Panc1 (cell line): Measurements from ENCODE around the gene QRFP. TPM values are rescaled to one million over a fixed set of nuclear protein-coding genes. Genes with fewer than 3 reads are reported as not detected.
A peak's percentile ranks its signal among the peaks of the same experiment; 100 is the strongest.

Experiments
- ATAC-seq: fragments of 200-7000 bp; cut with Tn5 transposase; 2 replicates; pipeline ENCODE4 v1.9.1; 2020; ENCODE audit warnings: mild to moderate bottlenecking, moderate library complexity
- BruUV-seq: library from RNA; stranded (reverse); fragments of 400-500 nt; replicated peaks from 2 replicates; lab custom pipeline; 2021; lab: Mats Ljungman, UMichigan
- CTCF ChIA-PET: fragments of 300-600 bp; sonication (Branson Sonifier 250); formaldehyde crosslinking; loops from one replicate; lab custom pipeline; 2022; ENCODE audit warnings: antibody characterized with exemption; lab: Charles Lee
- POLR2A ChIA-PET: fragments of 300-600 bp; sonication (Branson Sonifier 250); formaldehyde crosslinking; loops from one replicate; lab custom pipeline; 2022; ENCODE audit warnings: antibody characterized with exemption; lab: Charles Lee
- DNase-seq: peaks from one replicate; pipeline ENCODE4 v3.0.0-alpha.2; 2010; ENCODE audit warnings: low read depth, low spot score
- H3K27ac ChIP-seq: 2 replicates; pipeline ENCODE4 v1.5.1; 2011; ENCODE audit warnings: mild to moderate bottlenecking, low read length, inconsistent platforms
- H3K27me3 ChIP-seq: fragments of 200-500 bp; sonication (Bioruptor generic); 2 replicates; pipeline ENCODE4 v1.6.0; 2014; ENCODE audit warnings: low read length, inconsistent platforms; ENCODE audit not compliant: control insufficient read depth, insufficient read depth
- H3K36me3 ChIP-seq: fragments of 200-500 bp; sonication (Bioruptor generic); 2 replicates; pipeline ENCODE4 v1.5.1; 2014; ENCODE audit warnings: inconsistent platforms, mild to moderate bottlenecking, low read length, moderate library complexity; ENCODE audit not compliant: control insufficient read depth, insufficient read depth
- H3K4me1 ChIP-seq: 2 replicates; pipeline ENCODE4 v1.5.1; 2011; ENCODE audit warnings: inconsistent platforms, mild to moderate bottlenecking, low read length, moderate library complexity; ENCODE audit not compliant: control insufficient read depth, insufficient read depth
- H3K4me3 ChIP-seq, 2 experiments: 2 replicates each; pipeline ENCODE4 v1.5.1; 2011 to 2012; ENCODE audit warnings: low read depth in 2 of 2, low read length in 2 of 2, mild to moderate bottlenecking in 2 of 2, inconsistent platforms in 1 of 2, moderate library complexity in 1 of 2
- H3K9me3 ChIP-seq: fragments of 200-500 bp; sonication (Bioruptor generic); 2 replicates; pipeline ENCODE4 v1.5.1; 2014; ENCODE audit warnings: low read depth, mild to moderate bottlenecking, inconsistent platforms, low read length, moderate library complexity; ENCODE audit not compliant: control insufficient read depth, insufficient read depth
- POLR2AphosphoS5 ChIP-seq: IDR thresholded peaks from 2 replicates; pipeline ENCODE4 v1.6.1; 2012; ENCODE audit warnings: mild to moderate bottlenecking, low read depth, low read length, moderate library complexity
- REST ChIP-seq, 2 experiments: IDR thresholded peaks; 2 replicates each; pipeline ENCODE4 v1.6.1; 2011 to 2012; ENCODE audit warnings: low read depth in 2 of 2, control low read depth in 1 of 2, low read length in 1 of 2, mild to moderate bottlenecking in 1 of 2, moderate library complexity in 1 of 2; ENCODE audit not compliant: insufficient read depth in 1 of 2
- SIN3A ChIP-seq: IDR thresholded peaks from 2 replicates; pipeline ENCODE4 v1.6.1; 2012; ENCODE audit warnings: low read depth, mild to moderate bottlenecking, low read length, moderate library complexity, borderline replicate concordance; ENCODE audit not compliant: insufficient read depth
- TCF7L2 ChIP-seq: IDR thresholded peaks from 2 replicates; pipeline ENCODE4 v1.6.1; 2011; ENCODE audit warnings: mild to moderate bottlenecking, low read depth, low read length, inconsistent platforms
- in situ Hi-C: cut with HindIII; loops from 2 replicates; pipeline ENCODE4 v1.10.0; 2016; ENCODE audit warnings: low sequenced_read_pairs, low pct_unique_long_range_greater_than_20kb
- intact Hi-C: fragments of 100-400 bp; cut with micrococcal nuclease; formaldehyde crosslinking; loops from one replicate; pipeline ENCODE4 v1.10.0; 2022; ENCODE audit not compliant: unreplicated experiment
- total RNA-seq: library from RNA; stranded (reverse); gene quantifications from one replicate; pipeline ENCODE4 v1.2.1, GENCODE V29; 2021; ENCODE audit not compliant: unreplicated experiment
- TF ChIP-seq, protein P1 (sequence below): fragments of 450-650 bp; IDR thresholded peaks from 2 replicates; pipeline ENCODE4 v1.5.1; 2017; ENCODE audit warnings: mild to moderate bottlenecking

Gene QRFP
- total RNA-seq, 1 experiment from 2014 or later, result not detected

- ChIA-PET CTCF (no interaction called here), POLR2A (interaction anchor here (0.6 kb wide), 1 partner anchor 22 kb away, joined by 3 read pairs; no protein-coding TSS in a partner anchor)
- ATAC-seq, result no peak
- no peaks in the 10 kb centered on the region for H3K27me3 ChIP-seq
- H3K27ac ChIP-seq, result no peak overlapping the region
- H3K4me1 ChIP-seq, result peaks cover 21% of the 10 kb centered on the region
- no peak overlapping the region for H3K4me3 ChIP-seq
- in situ Hi-C loops (no loop called here), intact Hi-C loops (no loop called here)
- DNase-seq, result no peak
- TF ChIP-seq, protein P1, sequence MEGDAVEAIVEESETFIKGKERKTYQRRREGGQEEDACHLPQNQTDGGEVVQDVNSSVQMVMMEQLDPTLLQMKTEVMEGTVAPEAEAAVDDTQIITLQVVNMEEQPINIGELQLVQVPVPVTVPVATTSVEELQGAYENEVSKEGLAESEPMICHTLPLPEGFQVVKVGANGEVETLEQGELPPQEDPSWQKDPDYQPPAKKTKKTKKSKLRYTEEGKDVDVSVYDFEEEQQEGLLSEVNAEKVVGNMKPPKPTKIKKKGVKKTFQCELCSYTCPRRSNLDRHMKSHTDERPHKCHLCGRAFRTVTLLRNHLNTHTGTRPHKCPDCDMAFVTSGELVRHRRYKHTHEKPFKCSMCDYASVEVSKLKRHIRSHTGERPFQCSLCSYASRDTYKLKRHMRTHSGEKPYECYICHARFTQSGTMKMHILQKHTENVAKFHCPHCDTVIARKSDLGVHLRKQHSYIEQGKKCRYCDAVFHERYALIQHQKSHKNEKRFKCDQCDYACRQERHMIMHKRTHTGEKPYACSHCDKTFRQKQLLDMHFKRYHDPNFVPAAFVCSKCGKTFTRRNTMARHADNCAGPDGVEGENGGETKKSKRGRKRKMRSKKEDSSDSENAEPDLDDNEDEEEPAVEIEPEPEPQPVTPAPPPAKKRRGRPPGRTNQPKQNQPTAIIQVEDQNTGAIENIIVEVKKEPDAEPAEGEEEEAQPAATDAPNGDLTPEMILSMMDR, result peak; percentile 23; the same call in 1 of the 2 replicates
- no peak for TF ChIP-seq TCF7L2
- no peaks in the 10 kb centered on the region for H3K9me3 ChIP-seq
- BruUV-seq, result no TSS peak
- peaks cover 2% of the 10 kb centered on the region; the same call in 1 of the 2 replicates for H3K36me3 ChIP-seq
Observed at GRCh38 chr9:130854835-130855234, 41.8 kb downstream of the QRFP start.

- in situ Hi-C loops, result no loop called here
- TF ChIP-seq, protein P1, result no peak
- TF ChIP-seq REST (IDR thresholded peaks at IDR 0.05; ENCODE audit: insufficient read depth in 1 of 2, low read depth in 2 of 2, low read length in 1 of 2), result no peak
- peak; percentile 76 for TF ChIP-seq TCF7L2
- no peak for TF ChIP-seq SIN3A
- TF ChIP-seq POLR2AphosphoS5, result peak; percentile 27; the same call in 1 of the 2 replicates
- BruUV-seq, result no TSS peak
- CTCF ChIA-PET, result no interaction called here
- Histone ChIP-seq H3K4me3 (no peak overlapping the region), H3K4me1 (peaks cover 26% of the 10 kb centered on the region), H3K9me3 (no peaks in the 10 kb centered on the region), H3K36me3 (peaks cover 2% of the 10 kb centered on the region; the same call in 1 of the 2 replicates), H3K27me3 (no peaks in the 10 kb centered on the region), H3K27ac (peak overlapping the region; percentile 51; the same call in 1 of the 2 replicates)
- ATAC-seq (peak; percentile 86), DNase-seq (no peak)
- intact Hi-C loops, result no loop called here
- POLR2A ChIA-PET, result interaction anchor here (0.5 to 0.6 kb wide), 2 partner anchors 21 to 89 kb away, joined by 3 to 4 read pairs; no protein-coding TSS in a partner anchor
Observed at GRCh38 chr9:130854092-130854491, 42.5 kb downstream of the QRFP start.
